H9 (cell line): ENCODE data around the gene CEP63. TPM values are rescaled to one million over a fixed set of nuclear protein-coding genes. Genes with fewer than 3 reads are reported as not detected.

Source experiments
- DNase-seq: peaks from one replicate; pipeline ENCODE4 v3.0.0-alpha.2; 2017
- H2AFZ ChIP-seq: one replicate; pipeline ENCODE4 v1.6.1; 2013; ENCODE audit warnings: mild to moderate bottlenecking, low read length, control low read depth, moderate library complexity
- H2AK5ac ChIP-seq: 2 replicates; pipeline ENCODE4 v1.6.1; 2013; ENCODE audit warnings: low read length, control low read depth, mixed read lengths; ENCODE audit not compliant: insufficient read length
- H2BK120ac ChIP-seq: one replicate; pipeline ENCODE4 v1.6.1; 2013; ENCODE audit warnings: low read depth, mild to moderate bottlenecking, low read length, control low read depth, inconsistent platforms; ENCODE audit not compliant: poor library complexity, severe bottlenecking
- H2BK12ac ChIP-seq: 2 replicates; pipeline ENCODE4 v1.6.1; 2013; ENCODE audit warnings: low read length, control low read depth, mixed read lengths, low read depth; ENCODE audit not compliant: insufficient read length
- H2BK15ac ChIP-seq: 2 replicates; pipeline ENCODE4 v1.6.1; 2013; ENCODE audit warnings: low read depth, low read length, control low read depth
- H2BK20ac ChIP-seq: one replicate; pipeline ENCODE4 v1.6.1; 2013; ENCODE audit warnings: low read depth, mild to moderate bottlenecking, low read length, control low read depth, inconsistent platforms; ENCODE audit not compliant: poor library complexity, severe bottlenecking
- H2BK5ac ChIP-seq: 2 replicates; pipeline ENCODE4 v1.6.1; 2013; ENCODE audit warnings: low read length, control low read depth, mixed read lengths; ENCODE audit not compliant: insufficient read length
- H3K14ac ChIP-seq: 2 replicates; pipeline ENCODE4 v1.6.1; 2013; ENCODE audit warnings: low read length, control low read depth; ENCODE audit not compliant: insufficient read depth
- H3K18ac ChIP-seq: 2 replicates; pipeline ENCODE4 v1.6.1; 2013; ENCODE audit warnings: low read depth, mild to moderate bottlenecking, mixed read lengths, low read length, control low read depth; ENCODE audit not compliant: insufficient read length
- H3K23ac ChIP-seq: 2 replicates; pipeline ENCODE4 v1.6.1; 2013; ENCODE audit warnings: low read length, control low read depth, mixed read lengths, low read depth; ENCODE audit not compliant: insufficient read length
- H3K23me2 ChIP-seq: 2 replicates; pipeline ENCODE4 v1.6.1; 2013; ENCODE audit warnings: low read depth, mild to moderate bottlenecking, mixed read lengths, low read length, control low read depth; ENCODE audit not compliant: insufficient read length, poor library complexity, severe bottlenecking
- H3K27ac ChIP-seq: 2 replicates; pipeline ENCODE4 v1.5.1; 2013; ENCODE audit warnings: low read length, control low read depth, mixed read lengths, low read depth; ENCODE audit not compliant: insufficient read length
- H3K27me3 ChIP-seq: 2 replicates; pipeline ENCODE4 v1.6.1; 2013; ENCODE audit warnings: low read length, control low read depth, inconsistent platforms; ENCODE audit not compliant: insufficient read depth
- H3K4ac ChIP-seq: 2 replicates; pipeline ENCODE4 v1.6.1; 2013; ENCODE audit warnings: low read depth, mild to moderate bottlenecking, control low read depth, inconsistent platforms, low read length, moderate library complexity
- H3K4me1 ChIP-seq: 2 replicates; pipeline ENCODE4 v1.6.1; 2013; ENCODE audit warnings: low read length, control low read depth, inconsistent platforms; ENCODE audit not compliant: insufficient read depth
- H3K4me2 ChIP-seq: 2 replicates; pipeline ENCODE4 v1.6.1; 2013; ENCODE audit warnings: low read length, control low read depth, mixed read lengths; ENCODE audit not compliant: insufficient read length, insufficient read depth
- H3K56ac ChIP-seq: 2 replicates; pipeline ENCODE4 v1.6.1; 2013; ENCODE audit warnings: low read depth, mild to moderate bottlenecking, mixed read lengths, low read length, control low read depth; ENCODE audit not compliant: insufficient read length
- H3K79me1 ChIP-seq: 2 replicates; pipeline ENCODE4 v1.6.1; 2013; ENCODE audit warnings: low read depth, mild to moderate bottlenecking, moderate library complexity, low read length, control low read depth, inconsistent platforms; ENCODE audit not compliant: insufficient read depth, poor library complexity, severe bottlenecking
- H3K79me2 ChIP-seq: 2 replicates; pipeline ENCODE4 v1.6.1; 2013; ENCODE audit warnings: low read length, control low read depth, inconsistent platforms; ENCODE audit not compliant: insufficient read depth
- H3K9ac ChIP-seq: 2 replicates; pipeline ENCODE4 v1.6.1; 2013; ENCODE audit warnings: low read length, control low read depth, mixed read lengths; ENCODE audit not compliant: insufficient read length; ENCODE audit errors: extremely low read depth
- H3K9me3 ChIP-seq: one replicate; pipeline ENCODE4 v1.6.1; 2013; ENCODE audit warnings: low read depth, low read length, inconsistent platforms; ENCODE audit not compliant: control insufficient read depth
- H3T11ph ChIP-seq: one replicate; pipeline ENCODE4 v1.6.1; 2013; ENCODE audit warnings: mild to moderate bottlenecking, low read length, control low read depth, inconsistent platforms
- H4K20me1 ChIP-seq: one replicate; pipeline ENCODE4 v1.6.1; 2013; ENCODE audit not compliant: control insufficient read depth, insufficient read length, insufficient read depth
- H4K5ac ChIP-seq: 2 replicates; pipeline ENCODE4 v1.6.1; 2013; ENCODE audit warnings: low read depth, mild to moderate bottlenecking, mixed read lengths, low read length, control low read depth; ENCODE audit not compliant: insufficient read length
- H4K8ac ChIP-seq: replicated peaks from 2 replicates; pipeline ENCODE4 v1.6.1; 2013; ENCODE audit warnings: low read length, control low read depth, mixed read lengths, low read depth; ENCODE audit not compliant: insufficient read length
- H4K91ac ChIP-seq: 2 replicates; pipeline ENCODE4 v1.6.1; 2013; ENCODE audit warnings: low read depth, mild to moderate bottlenecking, moderate library complexity, mixed read lengths, low read length, control low read depth; ENCODE audit not compliant: insufficient read length
- H3K27ac Mint-ChIP-seq, 3 experiments: 2 replicates in 2 of 3; 3 replicates in 1 of 3; pipeline ENCODE4 v1.8.0; 2020 to 2021; ENCODE audit warnings: mixed read lengths in 3 of 3, mild to moderate bottlenecking in 1 of 3, moderate library complexity in 1 of 3
- H3K27me3 Mint-ChIP-seq: 2 replicates; pipeline ENCODE4 v1.8.0; 2021; ENCODE audit warnings: low read depth, mild to moderate bottlenecking, moderate library complexity, mixed read lengths
- H3K36me3 Mint-ChIP-seq, 3 experiments: 2 replicates in 2 of 3; 3 replicates in 1 of 3; pipeline ENCODE4 v1.8.0; 2020 to 2021; ENCODE audit warnings: low read depth in 3 of 3, mixed read lengths in 3 of 3; ENCODE audit not compliant: insufficient read depth in 1 of 3
- H3K4me1 Mint-ChIP-seq, 2 experiments: 2 replicates each; pipeline ENCODE4 v1.8.0; 2020; ENCODE audit warnings: mixed read lengths in 2 of 2
- H3K4me3 Mint-ChIP-seq, 2 experiments: 2 replicates in 1 of 2; 3 replicates in 1 of 2; pipeline ENCODE4 v1.8.0; 2020 to 2021; ENCODE audit warnings: mild to moderate bottlenecking in 2 of 2, mixed read lengths in 2 of 2, moderate library complexity in 1 of 2
- H3K9me3 Mint-ChIP-seq, 2 experiments: 2 replicates in 1 of 2; 3 replicates in 1 of 2; pipeline ENCODE4 v1.8.0; 2020; ENCODE audit warnings: mild to moderate bottlenecking in 2 of 2, mixed read lengths in 2 of 2, moderate library complexity in 1 of 2
- CTCF ChIP-seq: fragments of 200-600 bp; sonication (generic); conservative IDR thresholded peaks from 3 replicates; pipeline ENCODE4 v1.8.0; 2021; ENCODE audit warnings: antibody characterized with exemption, mild to moderate bottlenecking
- WGBS: extraction: QIAGEN DNeasy Blood & Tissue Kit; methylation state at CpG from one replicate; pipeline ENCODE4 v1.1.7; 2013; ENCODE audit warnings: missing lambda C conversion rate, low lambda C conversion rate, mixed read lengths; ENCODE audit not compliant: insufficient read length; ENCODE audit errors: extremely low coverage; 5-methylcytosine and 5-hydroxymethylcytosine counted together
- total RNA-seq: library from RNA; stranded (reverse); gene quantifications from 2 replicates; pipeline ENCODE4 v1.2.1, GENCODE V29; 2021

Gene CEP63
- total RNA-seq, 1 experiment from 2014 or later = 16.2 TPM

GRCh38 chr3:134480546-134480945, 5.3 kb upstream of the CEP63 start:
- Histone ChIP-seq H3K9me3 (no peaks in the 10 kb centered on the region), H3K4me1 (no peaks in the 10 kb centered on the region), H2BK12ac (no peak overlapping the region), H3K23me2 (peaks cover 6% of the 10 kb centered on the region), H3K79me1 (no peaks in the 10 kb centered on the region), H3K23ac (no peak overlapping the region), H4K91ac (no peak overlapping the region), H4K5ac (no peak overlapping the region), H2BK15ac (no peak overlapping the region), H3K56ac (no peak overlapping the region), H3K4ac (no peak overlapping the region), H3K9ac (no peak overlapping the region), H2BK120ac (no peak overlapping the region), H4K8ac (no peak overlapping the region), H3T11ph (no peak overlapping the region), H3K27ac (no peak overlapping the region), H2BK5ac (no peak overlapping the region), H4K20me1 (no peaks in the 10 kb centered on the region), H3K18ac (no peak overlapping the region), H2BK20ac (no peak overlapping the region), H3K79me2 (no peaks in the 10 kb centered on the region), H2AK5ac (no peak overlapping the region), H2AFZ (no peak overlapping the region), H3K4me2 (no peak overlapping the region), H3K27me3 (no peaks in the 10 kb centered on the region), H3K14ac (no peak overlapping the region)
- DNase-seq = no peak
- Mint-ChIP-seq H3K27ac (no peak overlapping the region), H3K9me3 (no peaks in the 10 kb centered on the region), H3K4me3 (no peak overlapping the region), H3K27me3 (no peaks in the 10 kb centered on the region), H3K4me1 (peaks cover 9 to 12% of the 10 kb centered on the region in 2 experiments), H3K36me3 (peaks cover 13 to 58% (median 56%) of the 10 kb centered on the region in 3 experiments)
- TF ChIP-seq CTCF = no peak
- no CpG with 5 or more reads among the region's 3 CpGs for WGBS
